ENCODE data around the gene LAMC1. TPM values are rescaled to one million over a fixed set of nuclear protein-coding genes. Genes with fewer than 3 reads are reported as not detected.

Gene LAMC1
- total and polyA plus RNA-seq, 3 donors from 2014 or later: 64.5 to 112 (median 106) TPM

- no peaks in the 10 kb centered on the region for H3K4me1 ChIP-seq
- H3K27ac ChIP-seq: no peak overlapping the region
- H3K9me3 ChIP-seq: no peaks in the 10 kb centered on the region
- TF ChIP-seq, protein P1, sequence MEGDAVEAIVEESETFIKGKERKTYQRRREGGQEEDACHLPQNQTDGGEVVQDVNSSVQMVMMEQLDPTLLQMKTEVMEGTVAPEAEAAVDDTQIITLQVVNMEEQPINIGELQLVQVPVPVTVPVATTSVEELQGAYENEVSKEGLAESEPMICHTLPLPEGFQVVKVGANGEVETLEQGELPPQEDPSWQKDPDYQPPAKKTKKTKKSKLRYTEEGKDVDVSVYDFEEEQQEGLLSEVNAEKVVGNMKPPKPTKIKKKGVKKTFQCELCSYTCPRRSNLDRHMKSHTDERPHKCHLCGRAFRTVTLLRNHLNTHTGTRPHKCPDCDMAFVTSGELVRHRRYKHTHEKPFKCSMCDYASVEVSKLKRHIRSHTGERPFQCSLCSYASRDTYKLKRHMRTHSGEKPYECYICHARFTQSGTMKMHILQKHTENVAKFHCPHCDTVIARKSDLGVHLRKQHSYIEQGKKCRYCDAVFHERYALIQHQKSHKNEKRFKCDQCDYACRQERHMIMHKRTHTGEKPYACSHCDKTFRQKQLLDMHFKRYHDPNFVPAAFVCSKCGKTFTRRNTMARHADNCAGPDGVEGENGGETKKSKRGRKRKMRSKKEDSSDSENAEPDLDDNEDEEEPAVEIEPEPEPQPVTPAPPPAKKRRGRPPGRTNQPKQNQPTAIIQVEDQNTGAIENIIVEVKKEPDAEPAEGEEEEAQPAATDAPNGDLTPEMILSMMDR (IDR thresholded peaks at IDR 0.05): no peak
- TF ChIP-seq POLR2A (IDR thresholded peaks at IDR 0.05): no peak
- H3K27me3 ChIP-seq: no peaks in the 10 kb centered on the region
- H3K36me3 ChIP-seq (ENCODE audit: low read depth, missing control alignments): no peaks in the 10 kb centered on the region
- no peak overlapping the region for H3K4me3 ChIP-seq
- intact Hi-C loops (cut with DNase I; ENCODE audit: low total_unique reads): no loop called here
- WGBS, 2 donors: 36 to 41% methylated on average over 3 of the region's 3 CpGs
- no peak for DNase-seq
Measured at GRCh38 chr1:183019139-183019740, 4.0 kb upstream of the LAMC1 start.

DNA sequence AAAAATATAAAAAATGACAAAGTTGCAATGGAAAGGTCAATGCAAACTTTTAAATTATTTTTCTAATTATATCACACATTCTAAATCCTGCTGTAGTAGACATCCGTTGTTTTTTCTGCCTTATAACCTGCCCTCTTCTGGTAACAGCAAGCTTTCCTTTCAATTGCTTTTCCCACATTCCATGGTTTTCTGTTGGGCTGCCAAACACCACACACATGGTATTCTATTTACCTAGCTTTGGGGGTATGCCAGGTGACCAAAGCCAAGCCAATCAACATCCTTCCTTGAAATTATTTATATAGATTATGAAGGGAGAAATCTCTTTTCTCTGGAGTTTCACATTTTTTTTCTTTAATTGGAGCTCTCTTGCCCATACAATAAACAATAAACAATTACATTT lies 3.4 kb upstream of the LAMC1 start:
- Histone ChIP-seq H3K27me3 (no peaks in the 10 kb centered on the region), H3K27ac (no peak overlapping the region), H3K4me1 (peaks cover 4% of the 10 kb centered on the region), H3K9me3 (no peaks in the 10 kb centered on the region), H3K4me3 (no peak overlapping the region), H3K36me3 (ENCODE audit: low read depth, missing control alignments) (no peaks in the 10 kb centered on the region)
- TF ChIP-seq, protein P1 (IDR thresholded peaks at IDR 0.05): no peak
- TF ChIP-seq POLR2A (IDR thresholded peaks at IDR 0.05): no peak
- DNase-seq: no peak
- WGBS, 2 donors: 34 to 52% methylated on average over 1 of the region's 1 CpG
- intact Hi-C loops (cut with DNase I; ENCODE audit: low total_unique reads): no loop called here

DNA sequence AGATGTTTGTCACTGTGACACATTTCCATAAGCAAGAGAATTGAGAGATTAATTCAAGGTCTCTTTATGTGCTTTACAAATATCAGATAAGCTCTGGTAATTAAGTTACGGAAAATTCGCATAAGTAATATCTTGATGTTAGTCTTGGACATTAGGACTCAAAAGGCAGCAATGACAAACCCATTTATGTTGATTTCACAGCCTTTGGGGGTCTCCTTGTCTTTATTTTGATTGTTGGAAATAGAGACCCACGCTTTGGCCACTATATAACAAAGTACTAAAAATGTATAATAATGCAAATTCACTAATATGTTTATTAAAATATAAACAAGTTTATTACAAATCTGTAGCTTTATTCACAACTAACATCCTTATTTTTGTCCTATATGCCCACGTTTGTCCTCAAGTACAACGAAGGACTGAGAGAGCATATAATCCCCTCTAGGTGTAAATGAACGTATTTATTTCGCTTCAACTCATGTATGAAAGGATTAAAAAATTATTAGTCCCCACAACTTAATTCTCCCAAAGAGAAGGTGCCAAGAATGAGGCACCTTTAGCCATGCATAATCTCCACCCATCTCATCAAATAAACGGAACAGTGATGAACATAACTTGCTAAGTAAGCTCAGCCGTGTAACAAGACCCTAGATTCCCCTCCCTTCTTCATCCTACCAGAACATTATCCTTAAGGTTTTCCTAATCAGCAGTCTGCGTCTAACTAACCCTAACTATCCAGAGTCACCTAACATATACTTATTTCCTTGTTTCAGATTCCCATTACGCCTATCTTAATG lies 1.6 kb upstream of the LAMC1 start:
- H3K4me3 ChIP-seq: peak overlapping the region; percentile 87 to 93

GRCh38 chr1:183022202-183023145 lies 746 bp upstream of the LAMC1 start:
- WGBS, 2 donors: 1 to 2% methylated on average over 22 to 53 of the region's 57 CpGs
- intact Hi-C loops (cut with DNase I; ENCODE audit: low total_unique reads): no loop called here
- Histone ChIP-seq H3K36me3 (ENCODE audit: low read depth, missing control alignments) (no peaks in the 10 kb centered on the region), H3K27ac (peak overlapping the region; percentile 98 to 99), H3K4me3 (peak overlapping the region; percentile 87 to 93), H3K27me3 (no peaks in the 10 kb centered on the region), H3K4me1 (peaks cover 14% of the 10 kb centered on the region), H3K9me3 (no peaks in the 10 kb centered on the region)
- peak; percentile 89 for DNase-seq
- TF ChIP-seq POLR2A (IDR thresholded peaks at IDR 0.05): no peak

More for the DNA sequence above, 1.6 kb upstream of the LAMC1 start:
- TF ChIP-seq, protein P1 (IDR thresholded peaks at IDR 0.05): no peak
- no peak for TF ChIP-seq POLR2A (IDR thresholded peaks at IDR 0.05)
- Histone ChIP-seq H3K27ac (peak overlapping the region; percentile 98 to 99), H3K27me3 (no peaks in the 10 kb centered on the region), H3K36me3 (ENCODE audit: low read depth, missing control alignments) (no peaks in the 10 kb centered on the region), H3K9me3 (no peaks in the 10 kb centered on the region), H3K4me1 (peaks cover 7% of the 10 kb centered on the region)
- DNase-seq: no peak
- WGBS, 2 donors: 44 to 54% methylated on average over 11 of the region's 11 CpGs
- intact Hi-C loops (cut with DNase I; ENCODE audit: low total_unique reads): no loop called here
